ENCODE results near the gene ANKFY1. TPM values are rescaled to one million over a fixed set of nuclear protein-coding genes. Genes with fewer than 3 reads are reported as not detected.

ANKFY1 gene
- total RNA-seq, 1 experiment from 2014 or later, result 38.6 TPM

- no TSS peak for BruUV-seq (replicated peaks)
- Histone ChIP-seq H3K27ac (ENCODE audit: low read length) (no peak overlapping the region), H3K27me3 (ENCODE audit: control insufficient read depth, insufficient read depth, low read length) (no peaks in the 10 kb centered on the region), H3K4me3 (ENCODE audit: low read depth in 2 of 2, low read length in 2 of 2) (no peak overlapping the region), H3K4me1 (ENCODE audit: control insufficient read depth, insufficient read depth, low read length) (no peaks in the 10 kb centered on the region), H3K9me3 (ENCODE audit: control insufficient read depth, insufficient read depth, low read depth, low read length) (no peaks in the 10 kb centered on the region), H3K36me3 (ENCODE audit: control insufficient read depth, insufficient read depth, low read length) (peaks cover 13% of the 10 kb centered on the region)
- TF ChIP-seq REST (IDR thresholded peaks at IDR 0.05; ENCODE audit: insufficient read depth in 1 of 2, low read depth in 2 of 2, low read length in 1 of 2), result no peak
- no peak for TF ChIP-seq CTCF (IDR thresholded peaks at IDR 0.05)
- TF ChIP-seq SIN3A (IDR thresholded peaks at IDR 0.05; ENCODE audit: borderline replicate concordance, insufficient read depth, low read depth, low read length), result no peak
- TF ChIP-seq POLR2AphosphoS5 (IDR thresholded peaks at IDR 0.05; ENCODE audit: low read depth, low read length), result no peak
- TF ChIP-seq TCF7L2 (IDR thresholded peaks at IDR 0.05; ENCODE audit: low read depth, low read length), result no peak
- in situ Hi-C loops (cut with HindIII; ENCODE audit: low pct_unique_long_range_greater_than_20kb, low sequenced_read_pairs) (no loop called here), intact Hi-C loops (cut with micrococcal nuclease; ENCODE audit: unreplicated experiment) (no loop called here)
- POLR2A ChIA-PET, result no interaction called here
- DNase-seq (ENCODE audit: low read depth, low spot score) (no peak), ATAC-seq (no peak)
- CTCF ChIA-PET, result no interaction called here
Measured at GRCh38 chr17:4276514-4276913, 12.7 kb upstream of the ANKFY1 start.

- no peak for DNase-seq (ENCODE audit: low read depth, low spot score)
- BruUV-seq (replicated peaks), result no TSS peak
- Histone ChIP-seq H3K27me3 (ENCODE audit: control insufficient read depth, insufficient read depth, low read length) (no peaks in the 10 kb centered on the region), H3K4me1 (ENCODE audit: control insufficient read depth, insufficient read depth, low read length) (no peaks in the 10 kb centered on the region), H3K4me3 (ENCODE audit: low read depth in 2 of 2, low read length in 2 of 2) (no peak overlapping the region), H3K27ac (ENCODE audit: low read length) (no peak overlapping the region), H3K36me3 (ENCODE audit: control insufficient read depth, insufficient read depth, low read length) (peaks cover 18% of the 10 kb centered on the region), H3K9me3 (ENCODE audit: control insufficient read depth, insufficient read depth, low read depth, low read length) (no peaks in the 10 kb centered on the region)
- POLR2A ChIA-PET, result no interaction called here
- intact Hi-C loops (cut with micrococcal nuclease; ENCODE audit: unreplicated experiment) (no loop called here), in situ Hi-C loops (cut with HindIII; ENCODE audit: low pct_unique_long_range_greater_than_20kb, low sequenced_read_pairs) (no loop called here)
- no peak for ATAC-seq
- CTCF ChIA-PET, result no interaction called here
- TF ChIP-seq POLR2AphosphoS5 (IDR thresholded peaks at IDR 0.05; ENCODE audit: low read depth, low read length) (no peak), TCF7L2 (IDR thresholded peaks at IDR 0.05; ENCODE audit: low read depth, low read length) (no peak), REST (IDR thresholded peaks at IDR 0.05; ENCODE audit: insufficient read depth in 1 of 2, low read depth in 2 of 2, low read length in 1 of 2) (no peak), SIN3A (IDR thresholded peaks at IDR 0.05; ENCODE audit: borderline replicate concordance, insufficient read depth, low read depth, low read length) (no peak), CTCF (IDR thresholded peaks at IDR 0.05) (no peak)
Measured at GRCh38 chr17:4272972-4273368, 9.2 kb upstream of the ANKFY1 start.

Data from Panc1 (cell line).